SK-N-SH (cell line): ENCODE data around the gene ZNF683. TPM values are rescaled to one million over a fixed set of nuclear protein-coding genes. Genes with fewer than 3 reads are reported as not detected.

Experiments
- CTCF ChIA-PET: fragments of 300-600, 350-600 bp; formaldehyde crosslinking; extraction: SDS; loops from one replicate; lab custom pipeline; 2021; lab: Yijun Ruan, JAX
- POLR2A ChIA-PET: fragments of 350-600 bp; sonication (Branson Sonifier 250); formaldehyde crosslinking; extraction: SDS; loops from one replicate; lab custom pipeline; 2020; ENCODE audit warnings: antibody characterized with exemption, inconsistent platforms; lab: Yijun Ruan, JAX
- DNase-seq: peaks from one replicate; pipeline ENCODE4 v3.0.0; 2012
- H2AFZ ChIP-seq: fragments of 200-600 bp; sonication (generic); 2 replicates; pipeline ENCODE4 v1.8.1; 2016; ENCODE audit warnings: antibody characterized with exemption, mild to moderate bottlenecking, low read depth
- H3F3A ChIP-seq: fragments of 200-600 bp; sonication (generic); replicated peaks from 2 replicates; pipeline ENCODE3; 2016; ENCODE audit warnings: antibody characterized with exemption, mild to moderate bottlenecking; ENCODE audit not compliant: insufficient read depth
- H3K27ac ChIP-seq, 2 experiments: fragments of 200-500 bp in 1 of 2; fragments of 200-600 bp in 1 of 2; sonication (Bioruptor generic) in 1 of 2; sonication (generic), shearing (Covaris generic) in 1 of 2; 2 replicates each; pipeline versions ENCODE4 v1.5.1 to v1.6.1; 2014 to 2016; ENCODE audit warnings: low read depth in 2 of 2, inconsistent platforms in 1 of 2, low read length in 1 of 2, mild to moderate bottlenecking in 1 of 2, mixed read lengths in 1 of 2
- H3K27me3 ChIP-seq: fragments of 200-600 bp; sonication (generic), shearing (Covaris generic); 2 replicates; pipeline ENCODE4 v1.6.1; 2016; ENCODE audit warnings: mixed run types; ENCODE audit not compliant: insufficient read depth
- H3K36me3 ChIP-seq, 2 experiments: fragments of 200-500 bp in 1 of 2; fragments of 200-600 bp in 1 of 2; sonication (Bioruptor generic) in 1 of 2; sonication (generic) in 1 of 2; replicated peaks in 1 of 2; 2 replicates each; pipeline versions ENCODE3 to v1.5.1; 2014 to 2016; ENCODE audit warnings: low read length in 1 of 2, mild to moderate bottlenecking in 1 of 2; ENCODE audit not compliant: insufficient read depth in 2 of 2, control insufficient read depth in 1 of 2
- H3K4me1 ChIP-seq, 2 experiments: fragments of 200-500 bp in 1 of 2; fragments of 200-600 bp in 1 of 2; sonication (Bioruptor generic) in 1 of 2; sonication (generic), shearing (Covaris generic) in 1 of 2; 2 replicates each; pipeline versions ENCODE4 v1.5.1 to v1.6.1; 2014 to 2016; ENCODE audit warnings: low read depth in 1 of 2, low read length in 1 of 2, mixed run types in 1 of 2; ENCODE audit not compliant: insufficient read depth in 2 of 2, control insufficient read depth in 1 of 2
- H3K4me2 ChIP-seq: fragments of 200-600 bp; sonication (generic), shearing (Covaris generic); 2 replicates; pipeline ENCODE4 v1.6.1; 2017; ENCODE audit warnings: mixed run types
- H3K4me3 ChIP-seq, 2 experiments: fragments of 200-500 bp in 1 of 2; fragments of 200-600 bp in 1 of 2; sonication (Bioruptor generic) in 1 of 2; sonication (generic), shearing (Covaris generic) in 1 of 2; 2 replicates each; pipeline versions ENCODE4 v1.5.1 to v1.8.1; 2014 to 2016; ENCODE audit warnings: low read depth in 2 of 2, inconsistent platforms in 1 of 2, low read length in 1 of 2, mild to moderate bottlenecking in 1 of 2, mixed read lengths in 1 of 2, moderate library complexity in 1 of 2
- H3K79me2 ChIP-seq: fragments of 200-600 bp; sonication (generic); 2 replicates; pipeline ENCODE4 v1.8.1; 2017; ENCODE audit warnings: mild to moderate bottlenecking; ENCODE audit not compliant: insufficient read depth
- H3K9ac ChIP-seq: fragments of 200-600 bp; sonication (generic); 2 replicates; pipeline ENCODE4 v1.6.1; 2017; ENCODE audit warnings: mixed run types
- H3K9me2 ChIP-seq: fragments of 200-600 bp; sonication (generic); 2 replicates; pipeline ENCODE4 v1.6.1; 2017; ENCODE audit warnings: mixed run types
- H3K9me3 ChIP-seq: fragments of 200-600 bp; sonication (generic); 2 replicates; pipeline ENCODE4 v1.6.1; 2017; ENCODE audit warnings: mixed run types, mild to moderate bottlenecking, moderate library complexity
- H4K20me1 ChIP-seq: fragments of 200-600 bp; sonication (generic); 2 replicates; pipeline ENCODE4 v1.6.1; 2017; ENCODE audit warnings: mild to moderate bottlenecking, mixed run types; ENCODE audit not compliant: insufficient read depth
- EZH2phosphoT487 ChIP-seq: fragments of 200-600 bp; sonication (generic); IDR thresholded peaks from 2 replicates; pipeline ENCODE4 v1.6.1; 2017; ENCODE audit warnings: low read depth, mixed run types, mild to moderate bottlenecking, antibody characterized with exemption, moderate library complexity, borderline replicate concordance
- FOXJ3 ChIP-seq: sonication (generic); formaldehyde crosslinking; IDR thresholded peaks from 2 replicates; pipeline ENCODE4 v1.5.1; 2020; ENCODE audit warnings: mild to moderate bottlenecking, missing genetic modification reagents
- MEF2A ChIP-seq: IDR thresholded peaks from 2 replicates; pipeline ENCODE4 v1.4.0; 2012; ENCODE audit warnings: low read depth, borderline replicate concordance
- NFIC ChIP-seq: IDR thresholded peaks from 2 replicates; pipeline ENCODE4 v1.4.0; 2012; ENCODE audit warnings: borderline replicate concordance
- NRF1 ChIP-seq: IDR thresholded peaks from 2 replicates; pipeline ENCODE4 v1.6.1; 2012; ENCODE audit warnings: low read depth, mild to moderate bottlenecking, low read length
- POLR2AphosphoS5 ChIP-seq: IDR thresholded peaks from 2 replicates; pipeline ENCODE4 v1.6.1; 2012; ENCODE audit warnings: low read depth, low read length
- RAD21 ChIP-seq: IDR thresholded peaks from 2 replicates; pipeline ENCODE4 v1.6.1; 2012; ENCODE audit warnings: mild to moderate bottlenecking, low read length
- SIN3A ChIP-seq: IDR thresholded peaks from 2 replicates; pipeline ENCODE4 v1.6.1; 2012; ENCODE audit warnings: low read depth, mild to moderate bottlenecking, low read length, moderate library complexity, borderline replicate concordance
- SMC3 ChIP-seq: IDR thresholded peaks from 2 replicates; pipeline ENCODE4 v1.6.1; 2012; ENCODE audit warnings: low read depth, low read length, improper control_type of control experiment
- TAF1 ChIP-seq: IDR thresholded peaks from 2 replicates; pipeline ENCODE4 v1.6.1; 2012; ENCODE audit warnings: low read depth, mild to moderate bottlenecking, low read length, moderate library complexity, borderline replicate concordance
- TCF12 ChIP-seq: IDR thresholded peaks from 2 replicates; pipeline ENCODE4 v1.4.0; 2012
- WGBS: methylation state at CpG from one replicate; pipeline ENCODE4 v1.1.6; 2017; ENCODE audit warnings: low lambda C conversion rate; 5-methylcytosine and 5-hydroxymethylcytosine counted together
- polyA plus RNA-seq, 3 experiments: library from polyadenylated mRNA; depleted of rRNA; stranded (reverse); fragments of >200 nt; gene quantifications; 2 replicates each; pipeline ENCODE4 v1.2.3, GENCODE V29; 2012
- TF ChIP-seq, protein P1 (sequence below): fragments of 150-350 bp; IDR thresholded peaks from 2 replicates; pipeline ENCODE4 v1.6.1; 2017; ENCODE audit warnings: antibody characterized with exemption, low read length, low read depth, borderline replicate concordance
- TF ChIP-seq, protein P2 (sequence below): fragments of 200-600 bp; sonication (generic); IDR thresholded peaks from 2 replicates; pipeline ENCODE4 v1.6.1; 2017; ENCODE audit warnings: antibody characterized with exemption, mild to moderate bottlenecking, moderate library complexity
- TF ChIP-seq, protein P3 (sequence below): IDR thresholded peaks from 2 replicates; pipeline ENCODE4 v1.4.0; 2012; ENCODE audit warnings: low read depth, borderline replicate concordance

Gene ZNF683
- polyA plus RNA-seq, 1 of the 3 experiments (the other 2 are of a cell fraction): not detected

DNA sequence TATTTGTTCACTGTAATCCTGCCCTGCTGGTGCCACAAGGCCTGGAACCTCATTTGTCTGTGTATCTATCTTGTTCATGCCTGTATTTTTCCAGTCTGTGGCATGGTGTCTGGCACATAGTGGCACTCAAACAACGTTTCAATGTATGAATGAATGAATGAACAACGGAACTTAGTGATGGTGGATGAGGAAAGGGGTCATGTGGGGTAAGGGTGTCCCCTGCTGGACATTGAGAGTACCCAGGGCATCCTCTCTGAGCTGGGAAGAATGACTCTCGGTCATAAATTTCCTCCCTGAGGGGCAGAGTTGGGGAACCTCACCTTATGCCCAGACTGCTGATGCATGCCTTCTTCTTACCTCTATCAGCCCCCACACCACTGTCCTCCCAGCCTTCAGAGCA, 18.9 kb upstream of the ZNF683 start:
- H3K9ac ChIP-seq: no peak overlapping the region
- no peaks in the 10 kb centered on the region for H3K36me3 ChIP-seq
- no peak overlapping the region for H3K27ac ChIP-seq
- TF ChIP-seq, protein P1, sequence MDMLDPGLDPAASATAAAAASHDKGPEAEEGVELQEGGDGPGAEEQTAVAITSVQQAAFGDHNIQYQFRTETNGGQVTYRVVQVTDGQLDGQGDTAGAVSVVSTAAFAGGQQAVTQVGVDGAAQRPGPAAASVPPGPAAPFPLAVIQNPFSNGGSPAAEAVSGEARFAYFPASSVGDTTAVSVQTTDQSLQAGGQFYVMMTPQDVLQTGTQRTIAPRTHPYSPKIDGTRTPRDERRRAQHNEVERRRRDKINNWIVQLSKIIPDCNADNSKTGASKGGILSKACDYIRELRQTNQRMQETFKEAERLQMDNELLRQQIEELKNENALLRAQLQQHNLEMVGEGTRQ: no peak
- TF ChIP-seq NRF1 (no peak), POLR2AphosphoS5 (no peak), NFIC (no peak), MEF2A (no peak), TCF12 (no peak), SMC3 (peak; percentile 47), TAF1 (no peak), FOXJ3 (CRISPR knock-in tag) (no peak), RAD21 (peak; percentile 71), SIN3A (no peak), EZH2phosphoT487 (no peak)
- TF ChIP-seq, protein P2, sequence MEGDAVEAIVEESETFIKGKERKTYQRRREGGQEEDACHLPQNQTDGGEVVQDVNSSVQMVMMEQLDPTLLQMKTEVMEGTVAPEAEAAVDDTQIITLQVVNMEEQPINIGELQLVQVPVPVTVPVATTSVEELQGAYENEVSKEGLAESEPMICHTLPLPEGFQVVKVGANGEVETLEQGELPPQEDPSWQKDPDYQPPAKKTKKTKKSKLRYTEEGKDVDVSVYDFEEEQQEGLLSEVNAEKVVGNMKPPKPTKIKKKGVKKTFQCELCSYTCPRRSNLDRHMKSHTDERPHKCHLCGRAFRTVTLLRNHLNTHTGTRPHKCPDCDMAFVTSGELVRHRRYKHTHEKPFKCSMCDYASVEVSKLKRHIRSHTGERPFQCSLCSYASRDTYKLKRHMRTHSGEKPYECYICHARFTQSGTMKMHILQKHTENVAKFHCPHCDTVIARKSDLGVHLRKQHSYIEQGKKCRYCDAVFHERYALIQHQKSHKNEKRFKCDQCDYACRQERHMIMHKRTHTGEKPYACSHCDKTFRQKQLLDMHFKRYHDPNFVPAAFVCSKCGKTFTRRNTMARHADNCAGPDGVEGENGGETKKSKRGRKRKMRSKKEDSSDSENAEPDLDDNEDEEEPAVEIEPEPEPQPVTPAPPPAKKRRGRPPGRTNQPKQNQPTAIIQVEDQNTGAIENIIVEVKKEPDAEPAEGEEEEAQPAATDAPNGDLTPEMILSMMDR: peak; percentile 77
- TF ChIP-seq, protein P3, sequence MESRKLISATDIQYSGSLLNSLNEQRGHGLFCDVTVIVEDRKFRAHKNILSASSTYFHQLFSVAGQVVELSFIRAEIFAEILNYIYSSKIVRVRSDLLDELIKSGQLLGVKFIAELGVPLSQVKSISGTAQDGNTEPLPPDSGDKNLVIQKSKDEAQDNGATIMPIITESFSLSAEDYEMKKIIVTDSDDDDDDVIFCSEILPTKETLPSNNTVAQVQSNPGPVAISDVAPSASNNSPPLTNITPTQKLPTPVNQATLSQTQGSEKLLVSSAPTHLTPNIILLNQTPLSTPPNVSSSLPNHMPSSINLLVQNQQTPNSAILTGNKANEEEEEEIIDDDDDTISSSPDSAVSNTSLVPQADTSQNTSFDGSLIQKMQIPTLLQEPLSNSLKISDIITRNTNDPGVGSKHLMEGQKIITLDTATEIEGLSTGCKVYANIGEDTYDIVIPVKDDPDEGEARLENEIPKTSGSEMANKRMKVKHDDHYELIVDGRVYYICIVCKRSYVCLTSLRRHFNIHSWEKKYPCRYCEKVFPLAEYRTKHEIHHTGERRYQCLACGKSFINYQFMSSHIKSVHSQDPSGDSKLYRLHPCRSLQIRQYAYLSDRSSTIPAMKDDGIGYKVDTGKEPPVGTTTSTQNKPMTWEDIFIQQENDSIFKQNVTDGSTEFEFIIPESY: no peak
- TF ChIP-seq, all 33 proteins: peak for 3
- POLR2A ChIA-PET: no interaction called here
- no peak overlapping the region for H3K4me2 ChIP-seq
- 27% methylated on average over 3 of the region's 3 CpGs for WGBS
- no peak overlapping the region for H2AFZ ChIP-seq
- no peaks in the 10 kb centered on the region for H3K9me3 ChIP-seq
- no peaks in the 10 kb centered on the region for H3K9me2 ChIP-seq
- no peaks in the 10 kb centered on the region for H3K4me1 ChIP-seq
- no peaks in the 10 kb centered on the region for H3K27me3 ChIP-seq
- H3K4me3 ChIP-seq: no peak overlapping the region
- no peaks in the 10 kb centered on the region for H4K20me1 ChIP-seq
- peak; percentile 53 for DNase-seq
- H3F3A ChIP-seq: no peaks in the 10 kb centered on the region
- CTCF ChIA-PET: interaction anchor here (0.7 to 2.2 kb wide), 6 partner anchors 9 to 116 kb away, joined by 3 to 7 read pairs (median 4); no protein-coding TSS in a partner anchor
- no peaks in the 10 kb centered on the region for H3K79me2 ChIP-seq
